ENCODE results near the gene FUT7.

FUT7 gene

GRCh38 chr9:136980669-136981478, 51.0 kb downstream of the FUT7 start:
- Mint-ChIP-seq H3K9me3 (no peaks in the 10 kb centered on the region), H3K36me3 (ENCODE audit: low read depth) (no peaks in the 10 kb centered on the region), H3K27me3 (ENCODE audit: low read depth) (peaks cover 13% of the 10 kb centered on the region), H3K27ac (no peak overlapping the region), H3K4me1 (ENCODE audit: low read depth) (no peaks in the 10 kb centered on the region), H3K4me3 (no peak overlapping the region)
- DNase-seq (ENCODE audit: low spot score): no peak
